SHP77 treated with DMSO at 0.1 percent for 48 hours (cell line): ENCODE results near the gene ZNF578.
"Not testable (repeated sequence)": the region's sequence is repeated elsewhere in the genome, so short reads cannot be mapped to it uniquely, and the experiment has no call there.

Experiments used
- DNase-seq: peaks from one replicate; lab custom pipeline; 2025; lab: John Stamatoyannopoulos, UW

Gene ZNF578

DNA sequence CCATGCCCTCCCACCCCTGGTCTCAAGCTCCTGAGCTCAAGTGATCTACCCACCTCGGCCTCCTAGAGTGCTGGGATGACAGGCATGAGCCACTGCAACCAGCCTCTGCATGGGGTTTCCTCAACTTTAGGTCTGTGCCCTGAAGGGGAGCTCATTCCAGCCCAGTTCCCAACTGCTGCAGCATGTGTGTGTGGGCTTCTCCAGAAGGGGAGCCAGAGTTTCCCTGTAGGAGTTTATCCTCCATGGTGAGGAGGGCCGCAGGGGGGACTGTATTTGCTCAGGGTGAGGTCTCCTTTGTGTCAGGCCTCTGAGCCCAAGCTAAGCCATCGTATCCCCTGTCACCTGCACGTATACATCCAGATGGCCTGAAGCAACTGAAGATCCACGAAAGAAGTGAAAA is 62.8 kb downstream of the ZNF578 start:
- DNase-seq = no peak

DNA sequence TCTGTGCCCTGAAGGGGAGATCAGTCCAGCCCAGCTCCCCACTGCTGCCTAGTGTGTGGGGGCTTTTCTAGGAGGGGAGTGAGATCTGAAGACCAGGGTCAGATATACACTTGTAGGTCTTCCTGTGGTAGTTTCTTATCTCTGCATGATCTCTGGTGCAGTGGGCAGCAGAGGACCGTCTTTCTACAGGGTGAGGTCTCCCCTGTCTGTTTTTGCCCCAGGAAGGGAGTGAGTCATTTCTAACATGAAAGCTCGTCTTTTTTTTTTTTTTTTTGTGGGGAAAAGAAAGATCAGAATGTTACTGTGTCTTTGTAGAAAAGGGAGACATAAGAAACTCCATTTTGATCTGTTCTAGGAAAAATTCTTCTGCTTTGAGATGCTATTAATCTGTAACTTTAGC is 65.3 kb downstream of the ZNF578 start:
- no peak for DNase-seq

DNA sequence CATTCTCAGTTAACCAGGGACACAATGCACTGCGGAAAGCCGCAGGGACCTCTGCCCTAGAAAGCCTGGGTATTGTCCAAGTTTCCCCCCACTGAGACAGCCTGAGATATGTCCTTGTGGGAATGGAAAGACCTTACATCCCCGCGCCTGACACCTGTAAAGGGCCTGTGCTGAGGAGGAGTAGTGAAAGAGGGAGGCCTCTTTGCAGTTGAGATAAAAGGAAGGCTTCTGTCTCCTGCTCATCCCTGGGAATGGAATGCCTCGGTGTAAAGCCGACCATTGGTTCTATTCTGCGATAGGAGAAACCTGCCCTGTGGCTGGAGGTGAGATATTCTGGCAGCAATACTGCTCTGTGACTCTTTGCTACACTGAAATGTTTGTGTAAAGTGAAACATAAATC is 65.8 kb downstream of the ZNF578 start:
- not testable (repeated sequence) for DNase-seq

DNA sequence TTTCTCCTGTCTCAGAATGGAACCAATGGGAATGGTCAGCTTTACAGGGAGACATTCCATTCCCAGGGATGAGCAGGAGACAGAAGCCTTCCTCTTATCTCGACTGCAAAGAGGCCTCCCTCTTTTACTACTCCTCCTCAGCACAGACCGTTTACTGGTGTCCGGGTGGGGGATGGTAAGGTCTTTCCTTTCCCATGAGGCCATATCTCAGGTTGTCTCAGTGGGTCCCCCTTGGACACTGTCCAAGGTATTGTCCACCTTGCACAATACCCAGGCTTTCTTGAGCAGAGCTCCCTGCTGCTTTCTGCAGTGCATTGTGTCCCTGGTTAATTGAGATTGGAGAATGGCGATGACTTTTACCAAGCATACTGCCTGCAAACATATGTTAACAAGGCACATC is 66.7 kb downstream of the ZNF578 start:
- no peak for DNase-seq

DNA sequence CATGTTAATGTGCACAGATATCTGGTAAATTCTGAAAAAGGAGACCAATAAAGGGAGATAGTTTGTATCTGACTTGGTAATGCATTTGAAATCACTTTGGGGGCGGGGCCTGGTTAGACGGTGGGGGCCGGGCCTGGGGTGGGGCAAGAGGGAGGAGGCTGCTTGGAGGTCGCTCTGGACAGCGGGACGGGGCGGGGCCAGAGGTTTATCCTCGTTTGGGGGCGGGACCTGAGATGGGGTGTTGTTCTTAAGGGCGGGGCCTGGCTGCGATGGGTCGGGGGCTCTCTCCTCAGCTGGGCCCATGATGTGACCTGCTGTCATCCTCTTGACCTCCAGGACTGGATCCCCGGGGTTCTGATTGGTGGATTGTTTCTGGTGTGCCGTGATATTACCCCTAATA is 69.2 kb downstream of the ZNF578 start:
- DNase-seq = no peak

DNA sequence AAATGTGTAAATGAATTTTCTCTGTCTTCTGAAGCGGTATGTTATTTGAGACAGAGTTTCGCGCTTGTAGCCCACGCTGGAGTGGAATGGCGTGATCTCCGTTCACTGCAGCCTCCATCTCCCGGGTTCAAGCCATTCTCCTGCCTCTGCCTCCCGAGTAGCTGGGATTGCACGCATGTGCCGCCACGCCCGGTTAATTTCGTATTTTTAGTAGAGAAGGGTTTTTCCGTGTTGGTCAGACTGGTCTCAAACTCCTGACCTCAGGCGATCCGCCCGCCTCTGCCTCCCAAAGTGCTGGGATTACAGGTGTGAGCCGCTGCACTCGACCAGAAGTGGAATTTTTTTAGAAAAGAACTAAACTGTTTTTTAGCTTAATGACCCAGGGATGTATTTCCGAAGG is 70.7 kb downstream of the ZNF578 start:
- no peak for DNase-seq

DNA sequence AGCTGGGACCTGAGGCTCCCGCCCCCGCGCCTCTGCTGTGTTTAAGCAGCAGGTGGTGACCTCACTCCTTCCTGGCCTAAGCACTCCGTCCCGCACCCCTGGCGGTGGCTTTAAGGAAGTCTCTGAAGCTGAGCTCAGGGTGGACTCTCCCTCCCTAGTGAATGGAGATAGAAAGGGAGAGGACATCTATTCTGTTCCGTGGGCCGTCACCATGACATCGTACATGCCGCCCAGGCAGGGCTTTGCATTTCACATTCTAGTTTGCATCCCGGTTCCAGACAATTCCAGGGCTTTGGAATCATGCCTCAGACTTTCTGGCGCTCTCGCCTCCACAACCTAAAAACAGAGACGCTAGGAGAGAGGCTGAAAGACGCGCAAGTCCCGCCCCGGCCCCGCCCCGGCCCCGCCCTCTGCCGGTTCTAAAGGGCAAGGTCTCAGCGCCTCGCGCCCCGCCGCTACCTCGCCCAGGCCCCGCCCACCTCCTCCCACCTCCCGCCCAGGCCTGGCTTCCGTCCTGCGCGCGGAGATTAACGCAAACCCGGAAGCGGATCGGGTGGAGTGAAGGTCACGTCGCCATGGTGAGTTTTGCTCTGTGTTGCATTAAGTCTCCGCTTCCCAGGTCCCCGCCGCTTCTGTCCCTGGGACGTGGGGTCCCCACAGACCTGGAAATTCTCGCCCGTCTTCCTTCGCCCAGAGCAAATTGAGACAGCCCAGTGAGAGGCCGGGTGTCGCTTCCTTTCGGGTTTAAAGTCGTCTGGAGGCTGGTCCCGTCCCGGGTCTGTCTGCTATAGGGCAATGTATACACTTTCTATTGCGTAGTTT is 74.0 kb downstream of the ZNF578 start, which contains the start of gene ZNF808:
Gene ZNF808 (plus strand): TSS at position 535 of the 822 bp plus-strand sequence. CDS start 15,617 bp downstream, outside the sequence.
- DNase-seq = peak; percentile 73

DNA sequence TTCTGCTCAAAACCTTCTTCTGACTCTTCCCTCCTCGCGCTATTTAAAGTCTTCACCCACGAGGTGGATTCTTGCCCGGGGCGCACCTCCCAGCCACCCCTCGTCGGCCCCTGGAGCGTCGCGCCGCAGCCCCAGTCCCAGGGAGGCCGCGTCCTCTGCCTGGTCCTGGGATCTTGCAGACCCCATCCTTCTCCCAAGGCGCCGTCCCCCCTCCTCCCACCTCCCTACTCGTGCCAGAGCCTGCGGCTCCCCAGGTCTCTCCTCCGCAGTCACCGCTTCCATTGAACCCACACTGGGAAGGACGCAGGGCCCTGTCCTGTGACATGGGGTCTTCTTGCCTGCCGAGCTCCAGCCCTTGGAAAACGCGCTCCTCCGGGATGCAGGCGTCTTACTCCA is 74.6 kb downstream of the ZNF578 start:
- DNase-seq = no peak

DNA sequence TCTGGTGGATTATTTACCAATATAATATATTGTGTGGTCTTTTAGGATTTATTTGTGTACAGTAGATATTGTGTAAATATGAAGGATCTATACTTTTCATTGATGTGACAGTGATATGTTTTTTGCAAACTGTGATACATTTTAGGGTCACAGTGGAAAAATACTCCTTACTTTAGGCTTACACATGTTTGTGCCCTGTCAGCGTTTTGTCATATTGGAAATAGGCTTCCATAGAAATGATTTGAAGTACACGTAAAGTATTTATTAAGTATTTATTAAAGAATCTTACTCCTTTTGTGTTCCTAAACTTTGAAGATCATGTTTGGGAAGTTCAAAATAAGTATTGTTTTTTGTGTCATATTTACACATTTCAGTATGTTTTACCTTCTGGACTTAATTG is 79.1 kb downstream of the ZNF578 start:
- DNase-seq = no peak

DNA sequence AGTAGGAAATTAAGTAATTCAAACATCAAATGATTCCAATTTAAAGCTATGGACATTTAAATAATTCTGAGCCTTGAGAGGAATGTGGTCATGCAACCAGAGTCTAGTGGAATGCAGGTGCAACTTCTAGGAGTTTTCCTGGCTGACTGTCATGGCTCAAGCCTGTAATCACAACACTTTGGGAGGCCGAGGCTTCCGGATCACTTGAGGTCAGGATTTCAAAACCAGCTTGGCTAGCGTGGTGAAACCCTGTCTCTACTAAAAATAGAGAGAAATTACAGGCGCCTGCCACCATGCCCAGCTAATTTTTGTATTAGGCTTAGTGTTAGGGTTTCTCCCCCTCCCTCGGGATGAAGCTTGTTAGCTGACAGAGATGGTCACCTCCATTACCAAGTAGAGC is 80.5 kb downstream of the ZNF578 start:
- DNase-seq = no peak

DNA sequence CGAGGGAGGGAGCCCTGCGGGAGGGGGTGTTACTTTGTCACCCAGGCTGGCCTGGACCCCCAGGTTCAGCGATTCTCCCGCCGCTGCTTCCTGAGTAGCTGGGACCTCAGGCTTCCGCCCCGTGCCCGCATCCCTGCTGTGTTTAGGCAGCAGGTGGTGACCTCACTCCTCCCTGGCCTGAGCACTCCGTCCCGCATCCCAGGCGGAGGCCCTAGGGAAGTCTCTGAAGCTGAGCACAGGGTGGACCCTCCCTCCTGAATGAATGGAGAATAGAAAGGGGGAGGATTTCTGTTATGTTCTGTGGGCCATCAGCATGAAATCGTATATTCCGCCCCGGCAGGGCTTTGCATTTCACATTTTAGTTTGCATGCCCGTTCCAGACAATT is 82.0 kb downstream of the ZNF578 start:
- DNase-seq = not testable (repeated sequence)

DNA sequence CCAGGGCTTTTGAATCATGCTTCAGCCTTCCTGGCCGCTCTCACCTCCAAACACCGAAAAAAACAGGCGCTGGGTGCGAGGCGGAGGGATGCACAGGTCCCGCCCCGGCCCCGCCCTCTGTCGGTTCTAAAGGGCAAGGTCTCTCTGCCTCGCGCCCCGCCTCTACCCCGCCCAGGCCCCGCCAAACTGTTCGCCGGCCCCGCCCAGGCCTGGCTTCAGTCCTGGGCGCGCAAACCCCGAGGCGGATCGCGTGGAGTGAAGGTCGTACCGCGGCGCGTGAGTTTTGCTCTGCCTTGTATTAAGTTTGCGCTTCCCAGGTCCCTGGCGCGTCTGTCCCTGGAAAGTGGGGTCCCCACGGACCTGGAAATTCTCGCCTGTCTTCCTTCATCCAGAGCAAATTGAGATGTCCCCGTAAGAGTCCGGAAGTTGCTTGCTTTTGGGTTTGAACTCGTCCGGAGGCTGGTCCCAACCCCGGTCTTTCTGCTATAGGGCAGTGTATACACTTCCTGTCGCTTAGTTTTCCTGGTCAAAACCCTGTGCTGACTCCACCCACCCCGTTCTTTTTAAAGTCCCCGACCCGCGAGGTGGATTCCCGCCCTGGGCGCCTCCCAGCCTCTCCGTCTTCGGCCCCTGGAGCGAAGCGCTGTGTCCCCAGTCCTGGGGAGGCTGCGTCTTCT is 82.6 kb downstream of the ZNF578 start:
- no peak for DNase-seq

DNA sequence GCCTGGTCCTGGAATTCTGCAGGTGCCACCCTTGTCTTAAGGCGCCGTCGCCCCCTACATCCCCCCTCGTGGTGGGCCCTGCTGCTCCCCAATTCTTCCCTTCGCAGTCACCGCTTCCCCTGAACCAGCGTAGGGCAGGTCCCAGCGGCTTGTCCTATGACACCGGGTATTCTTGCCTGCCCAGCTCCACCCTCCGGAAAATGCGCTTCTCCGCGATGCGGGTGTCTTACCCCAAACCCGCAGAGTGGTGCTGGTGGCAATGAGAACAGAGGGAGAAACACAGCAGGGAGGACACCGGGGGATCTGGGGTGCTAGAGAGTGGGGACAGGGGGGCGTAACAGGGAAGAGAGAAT is 83.1 kb downstream of the ZNF578 start:
- no peak for DNase-seq

DNA sequence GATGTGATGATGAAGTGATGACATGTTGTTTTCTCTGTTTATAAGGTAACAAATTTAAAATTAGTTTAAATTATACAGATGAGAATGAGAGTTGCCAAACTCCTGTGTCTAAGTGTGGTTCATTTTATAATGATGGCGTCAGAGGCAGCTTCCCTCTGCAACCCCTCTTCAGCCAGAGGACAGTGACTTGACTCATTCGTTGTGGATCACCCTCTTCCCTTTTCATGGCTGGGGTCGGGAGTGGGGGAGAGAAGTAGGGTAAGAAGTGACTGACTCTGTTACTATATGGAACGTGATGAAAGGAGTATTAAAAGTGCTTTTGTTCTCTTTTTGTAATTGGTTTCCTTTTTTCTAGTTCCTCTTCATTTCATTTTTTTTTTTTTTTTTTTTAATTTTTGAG is 85.5 kb downstream of the ZNF578 start:
- not testable (repeated sequence) for DNase-seq

DNA sequence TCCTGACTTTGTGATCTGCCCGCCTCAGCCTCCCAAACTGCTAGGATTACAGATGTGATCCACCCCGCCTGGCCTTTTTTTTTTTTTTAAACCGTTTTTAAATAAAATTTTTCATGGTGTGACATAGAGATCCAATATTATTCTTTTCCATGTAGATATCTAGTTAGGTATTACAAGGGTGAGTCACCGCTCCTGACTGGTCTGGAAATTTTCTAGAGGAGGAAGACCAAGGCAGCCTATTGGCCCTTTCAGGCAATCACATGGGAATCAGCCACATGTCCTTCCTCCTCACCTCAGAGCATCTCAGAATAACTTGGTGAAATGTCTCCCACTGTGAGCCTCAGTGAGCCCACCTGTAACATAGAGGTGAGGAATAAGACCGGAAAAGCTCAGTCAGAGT is 87.8 kb downstream of the ZNF578 start:
- not testable (repeated sequence) for DNase-seq

DNA sequence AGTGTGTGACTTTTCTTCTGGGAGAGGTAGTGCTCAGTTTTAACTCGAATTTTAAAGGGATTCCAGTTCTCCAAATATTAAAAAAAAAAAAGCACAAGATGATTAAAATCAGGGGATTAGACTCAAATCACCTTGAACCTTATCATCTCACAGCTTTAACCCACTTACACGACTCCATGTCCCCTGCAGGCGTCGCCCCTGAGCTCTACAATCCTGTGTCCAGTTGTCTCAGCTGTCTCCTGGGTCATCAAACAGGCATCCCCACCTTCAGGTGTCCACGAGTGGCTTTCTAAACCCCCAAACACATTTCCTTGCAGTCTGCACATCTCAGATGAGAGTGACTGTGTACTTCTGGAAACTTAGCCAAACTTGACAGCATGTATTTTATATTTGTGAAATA is 88.3 kb downstream of the ZNF578 start:
- no peak for DNase-seq

DNA sequence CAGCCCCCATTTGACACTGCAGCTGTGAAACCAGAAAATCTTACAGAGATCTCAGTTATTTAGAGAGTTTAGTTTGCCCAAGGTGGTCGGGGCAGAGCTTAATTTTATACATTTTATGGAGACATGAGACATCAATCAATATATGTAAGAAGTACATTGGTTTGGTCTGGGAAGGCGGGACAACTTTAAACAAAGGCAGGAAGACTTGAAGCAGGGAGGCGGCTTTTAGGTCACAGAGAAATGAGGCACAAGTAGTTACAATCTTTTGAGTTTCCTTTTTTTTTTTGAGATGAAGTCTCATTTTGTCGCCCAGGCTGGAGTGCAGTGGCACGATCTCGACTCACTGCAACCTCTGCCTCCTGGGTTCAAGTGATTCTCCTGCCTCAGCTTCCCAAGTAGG is 89.2 kb downstream of the ZNF578 start:
- DNase-seq = not testable (repeated sequence)

DNA sequence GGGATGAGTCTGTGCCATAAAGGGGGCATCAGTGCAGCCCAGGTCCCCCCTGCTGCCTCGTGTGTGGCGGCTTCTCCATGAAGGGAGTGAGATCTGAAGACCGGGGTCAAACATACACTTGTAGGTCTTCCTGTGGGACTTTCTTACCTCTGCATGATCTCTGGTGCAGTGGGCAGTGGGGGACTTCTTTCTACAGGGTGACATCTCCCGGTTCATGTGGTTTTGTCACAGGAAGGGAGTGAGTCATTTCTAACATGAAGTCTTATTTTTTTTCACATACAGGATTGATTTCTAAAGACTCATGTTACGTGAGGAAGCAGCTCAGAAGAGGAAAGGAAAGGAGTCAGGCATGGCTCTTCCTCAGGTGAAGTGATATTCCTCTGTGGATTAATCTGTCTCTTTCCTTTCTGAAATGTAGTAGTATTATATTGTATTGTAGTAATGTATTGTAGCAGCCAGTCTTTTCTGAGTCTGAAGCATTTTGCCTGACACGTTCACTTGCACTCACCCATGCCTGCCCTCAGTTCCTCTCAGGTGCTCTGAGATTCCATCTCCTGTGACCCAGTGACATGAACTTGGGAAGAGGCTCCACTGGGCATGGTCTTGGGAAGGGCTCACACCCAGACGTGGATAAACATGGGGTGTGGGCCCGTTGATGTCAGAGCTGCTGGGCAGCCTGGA is 89.8 kb downstream of the ZNF578 start:
- DNase-seq = no peak

DNA sequence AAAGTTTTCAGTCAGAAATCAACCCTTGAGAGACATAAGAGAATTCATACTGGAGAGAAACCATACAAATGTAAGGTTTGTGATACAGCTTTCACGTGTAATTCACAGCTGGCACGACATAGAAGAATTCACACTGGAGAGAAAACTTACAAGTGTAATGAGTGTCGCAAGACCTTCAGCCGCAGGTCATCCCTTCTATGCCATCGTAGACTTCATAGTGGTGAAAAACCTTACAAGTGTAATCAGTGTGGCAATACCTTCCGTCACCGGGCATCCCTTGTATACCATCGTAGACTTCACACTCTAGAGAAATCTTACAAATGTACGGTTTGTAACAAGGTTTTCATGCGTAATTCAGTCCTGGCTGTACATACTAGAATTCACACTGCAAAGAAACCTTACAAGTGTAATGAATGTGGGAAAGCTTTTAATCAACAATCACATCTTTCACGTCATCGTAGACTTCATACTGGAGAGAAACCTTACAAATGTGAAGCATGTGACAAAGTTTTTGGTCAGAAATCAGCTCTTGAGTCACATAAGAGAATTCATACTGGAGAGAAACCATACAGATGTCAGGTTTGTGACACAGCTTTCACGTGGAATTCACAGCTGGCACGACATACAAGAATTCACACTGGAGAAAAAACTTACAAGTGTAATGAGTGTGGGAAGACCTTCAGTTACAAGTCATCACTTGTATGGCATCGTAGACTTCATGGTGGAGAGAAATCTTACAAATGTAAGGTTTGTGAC is 101.0 kb downstream of the ZNF578 start:
- no peak for DNase-seq

DNA sequence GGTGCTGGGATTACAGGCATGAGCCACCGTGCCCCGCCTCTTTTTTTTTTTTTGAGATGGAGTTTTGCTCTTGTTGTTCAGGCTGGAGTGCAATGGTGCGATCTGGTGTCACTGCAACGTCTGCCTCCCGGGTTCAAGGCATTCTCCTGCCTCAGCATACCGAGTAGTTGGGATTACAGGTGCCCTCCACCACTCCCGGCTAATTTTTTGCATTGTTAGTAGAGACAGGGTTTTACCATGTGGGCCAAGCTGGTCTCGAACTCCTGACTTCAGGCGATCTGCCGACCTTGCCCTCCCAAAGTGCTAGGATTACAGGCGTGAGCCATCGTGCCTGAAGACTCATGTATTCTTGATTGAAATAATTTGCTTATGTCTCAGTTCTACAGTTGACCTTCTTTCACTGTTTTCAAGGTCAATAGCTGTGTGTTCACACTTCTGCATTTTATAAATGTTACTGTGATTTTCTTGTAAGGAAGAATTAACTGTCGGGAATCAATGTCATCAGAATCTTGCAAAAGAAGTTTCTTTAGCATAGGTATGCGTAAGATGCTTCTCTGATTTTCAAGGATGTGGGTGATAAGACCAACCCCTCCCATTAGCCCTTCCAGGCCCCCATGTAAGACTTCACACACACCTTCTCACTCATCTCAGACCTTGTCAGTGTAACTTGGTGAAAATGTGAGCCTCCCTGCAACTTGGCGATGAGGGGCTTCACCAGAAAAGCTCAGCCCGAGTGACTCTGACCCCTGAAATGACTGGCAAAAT is 104.1 kb downstream of the ZNF578 start:
- DNase-seq = no peak

DNA sequence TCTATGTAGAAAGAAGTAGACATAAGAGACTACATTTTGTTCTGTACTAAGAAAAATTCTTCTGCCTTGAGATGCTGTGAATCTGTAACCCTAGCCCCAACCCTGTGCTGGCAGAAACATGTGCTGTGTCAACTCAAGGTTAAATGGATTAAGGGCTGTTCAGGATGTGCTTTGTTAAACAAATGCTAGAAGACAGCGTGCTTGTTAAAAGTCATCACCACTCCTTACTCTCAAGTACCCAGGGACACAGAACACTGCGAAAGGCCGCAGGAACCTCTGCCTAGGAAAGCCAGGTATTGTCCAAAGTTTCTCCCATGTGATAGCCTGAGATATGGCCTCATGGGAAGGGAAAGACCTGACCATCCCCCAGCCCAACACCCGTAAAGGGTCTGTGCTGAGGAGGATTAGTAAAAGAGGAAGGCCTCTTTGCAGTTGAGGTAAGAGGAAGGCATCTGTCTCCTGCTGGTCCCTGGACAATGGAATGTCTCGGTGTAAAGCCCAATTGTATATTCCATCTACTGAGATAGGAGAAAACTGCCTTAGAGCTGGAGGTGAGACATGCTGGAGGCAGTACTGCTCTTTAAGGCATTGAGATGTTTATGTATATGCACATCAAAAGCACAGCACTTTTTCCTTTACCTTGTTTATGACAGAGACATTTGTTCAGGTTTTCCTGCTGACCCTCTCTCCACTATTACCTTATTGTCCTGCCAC is 105.5 kb downstream of the ZNF578 start:
- DNase-seq = not testable (repeated sequence)
